ENCODE results near the gene LRRC36.

GRCh38 chr16:67423015-67423414 lies 96.4 kb downstream of the LRRC36 start:
- TF ChIP-seq CTCF (IDR thresholded peaks at IDR 0.05; ENCODE audit: borderline replicate concordance, extremely low read depth, low read length, poor library complexity, severe bottlenecking) (no peak), EZH2 (IDR thresholded peaks at IDR 0.05; ENCODE audit: borderline replicate concordance, low read depth, low read length, severe bottlenecking) (no peak)
